Right atrium auricular region (tissue), 2 donors: Measurements from ENCODE around the gene PPP1R1C. TPM values are rescaled to one million over a fixed set of nuclear protein-coding genes. Genes with fewer than 3 reads are reported as not detected.
A peak's percentile ranks its signal among the peaks of the same experiment; 100 is the strongest.

ENCODE experiments used
- DNase-seq: peaks from one replicate; pipeline ENCODE4 v3.0.0-alpha.2; 2019; ENCODE audit warnings: low spot score
- H3K27ac ChIP-seq, 2 donors: fragments of 200-600 bp; sonication (generic); 1 replicate in 1 of 2; 2 replicates in 1 of 2; pipeline ENCODE4 v1.5.1; 2016 to 2019
- H3K27me3 ChIP-seq, 2 donors: fragments of 200-600 bp; sonication (generic); one replicate each; pipeline versions ENCODE4 v1.5.1 to v1.6.0; 2017 to 2019
- H3K36me3 ChIP-seq: fragments of 200-600 bp; sonication (generic); one replicate; pipeline ENCODE4 v1.5.1; 2016
- H3K4me1 ChIP-seq, 2 donors: fragments of 200-600 bp; sonication (generic); one replicate each; pipeline versions ENCODE4 v1.5.1 to v1.6.0; 2017 to 2019
- H3K4me3 ChIP-seq, 2 donors: fragments of 200-600 bp; sonication (generic); 1 replicate in 1 of 2; 2 replicates in 1 of 2; pipeline ENCODE4 v1.5.1; 2017 to 2019; ENCODE audit warnings: mild to moderate bottlenecking in 1 of 2, moderate library complexity in 1 of 2
- H3K9me3 ChIP-seq, 2 donors: fragments of 200-600 bp; sonication (generic); one replicate each; pipeline ENCODE4 v1.5.1; 2019
- CTCF ChIP-seq, 2 donors: fragments of 200-600 bp; sonication (generic); IDR thresholded peaks; one replicate each; pipeline ENCODE4 v1.5.1; 2019; ENCODE audit warnings: antibody characterized with exemption in 2 of 2
- total RNA-seq, 2 donors: library from RNA; depleted of rRNA; stranded (reverse); fragments of >200 nt; gene quantifications; one replicate each; pipeline ENCODE4 v1.1.0, GENCODE V29; 2016

The PPP1R1C gene
- total RNA-seq, 2 donors from 2014 or later = 5.4 to 14.5 TPM

- H3K27ac ChIP-seq = no peak overlapping the region
- no peak for DNase-seq
- H3K4me1 ChIP-seq = peaks cover 0 to 6% of the 10 kb centered on the region in 2 donors
These were observed 91.9 kb downstream of the PPP1R1C start for GRCh38 chr2:182077448-182078142.

GRCh38 chr2:182078988-182079602, 93.4 kb downstream of the PPP1R1C start:
- no peak for DNase-seq
- no peak for TF ChIP-seq CTCF (IDR thresholded peaks at IDR 0.05)
- H3K27me3 ChIP-seq = no peaks in the 10 kb centered on the region
- no peaks in the 10 kb centered on the region for H3K36me3 ChIP-seq
- no peak overlapping the region for H3K4me3 ChIP-seq
- H3K9me3 ChIP-seq = no peaks in the 10 kb centered on the region
- peaks cover 0 to 6% of the 10 kb centered on the region in 2 donors for H3K4me1 ChIP-seq
- no peak overlapping the region for H3K27ac ChIP-seq

More at GRCh38 chr2:182077448-182078142, 91.9 kb downstream of the PPP1R1C start:
- Histone ChIP-seq H3K9me3 (no peaks in the 10 kb centered on the region), H3K27me3 (no peaks in the 10 kb centered on the region), H3K4me3 (no peak overlapping the region), H3K36me3 (no peaks in the 10 kb centered on the region)
- peak; percentile 42 to 81 for TF ChIP-seq CTCF (IDR thresholded peaks at IDR 0.05)

- H3K27me3 ChIP-seq = no peaks in the 10 kb centered on the region
- no peak for TF ChIP-seq CTCF (IDR thresholded peaks at IDR 0.05)
- no peak overlapping the region for H3K27ac ChIP-seq
These were observed 94.8 kb downstream of the PPP1R1C start for GRCh38 chr2:182080493-182080892.

GRCh38 chr2:182081602-182082260, 96.1 kb downstream of the PPP1R1C start:
- no peak overlapping the region for H3K27ac ChIP-seq
- no peaks in the 10 kb centered on the region for H3K27me3 ChIP-seq
- TF ChIP-seq CTCF (IDR thresholded peaks at IDR 0.05) = no peak
- DNase-seq = no peak
- no peaks in the 10 kb centered on the region for H3K9me3 ChIP-seq
- no peaks in the 10 kb centered on the region for H3K36me3 ChIP-seq
- H3K4me1 ChIP-seq = peaks cover 0 to 6% of the 10 kb centered on the region in 2 donors
- no peak overlapping the region for H3K4me3 ChIP-seq

More at GRCh38 chr2:182080493-182080892, 94.8 kb downstream of the PPP1R1C start:
- H3K4me3 ChIP-seq = no peak overlapping the region
- no peak for DNase-seq
- H3K4me1 ChIP-seq = peaks cover 0 to 6% of the 10 kb centered on the region in 2 donors
- H3K9me3 ChIP-seq = no peaks in the 10 kb centered on the region
- H3K36me3 ChIP-seq = no peaks in the 10 kb centered on the region

GRCh38 chr2:182088681-182089320, 103.1 kb downstream of the PPP1R1C start:
- Histone ChIP-seq H3K36me3 (no peaks in the 10 kb centered on the region), H3K9me3 (peaks cover 0 to 5% of the 10 kb centered on the region in 2 donors), H3K4me3 (no peak overlapping the region), H3K27me3 (no peaks in the 10 kb centered on the region), H3K27ac (no peak overlapping the region), H3K4me1 (no peaks in the 10 kb centered on the region)
- no peak for TF ChIP-seq CTCF (IDR thresholded peaks at IDR 0.05)
- DNase-seq = no peak
